Measurements from ENCODE around the gene CST8.

GRCh38 chr20:23456873-23457272 is 34.0 kb upstream of the CST8 start:
- TF ChIP-seq CTCF (IDR thresholded peaks at IDR 0.05) (no peak), EP300 (IDR thresholded peaks at IDR 0.05) (no peak), POLR2A (IDR thresholded peaks at IDR 0.05) (no peak), POLR2AphosphoS5 (IDR thresholded peaks at IDR 0.05) (no peak)
